Measurements from ENCODE around the gene WIPF2.

WIPF2 gene

GRCh38 chr17:40307740-40308239 lies 88.7 kb downstream of the WIPF2 start:
- Histone ChIP-seq H3K9me3 (replicated peaks in 1 of 2; ENCODE audit: control insufficient read depth in 2 of 2, insufficient read depth in 1 of 2, low read depth in 1 of 2, low read length in 2 of 2) (no peaks in the 10 kb centered on the region), H3K36me3 (replicated peaks in 1 of 2; ENCODE audit: control insufficient read depth in 2 of 2, insufficient read depth in 2 of 2, low read length in 2 of 2) (peaks cover 7 to 20% of the 10 kb centered on the region in 2 donors), H3K23ac (ENCODE audit: low read depth, low read length, poor library complexity) (no peak overlapping the region), H2BK5ac (ENCODE audit: low read length) (no peak overlapping the region), H2AK5ac (ENCODE audit: low read depth, low read length) (no peak overlapping the region), H2BK15ac (ENCODE audit: low read length) (no peak overlapping the region), H3K14ac (ENCODE audit: low read length) (no peak overlapping the region), H2AFZ (ENCODE audit: low read length) (no peak overlapping the region), H3K18ac (ENCODE audit: low read length) (no peak overlapping the region), H4K91ac (ENCODE audit: low read depth, low read length, poor library complexity) (no peak overlapping the region), H3K9ac (ENCODE audit: low read depth, low read length, poor library complexity) (no peak overlapping the region), H3K27ac (replicated peaks; ENCODE audit: low read length) (no peak overlapping the region), H2BK12ac (ENCODE audit: low read length) (no peak overlapping the region), H3K27me3 (ENCODE audit: control insufficient read depth in 3 of 3, insufficient read depth in 3 of 3, low read depth in 1 of 3, low read length in 3 of 3) (no peaks in the 10 kb centered on the region), H3K4me3 (ENCODE audit: low read length in 2 of 2) (no peak overlapping the region), H2BK120ac (ENCODE audit: low read depth, low read length) (no peak overlapping the region), H3K4me2 (ENCODE audit: insufficient read depth, low read length, poor library complexity, severe bottlenecking) (no peak overlapping the region), H3K79me1 (ENCODE audit: low read depth, low read length) (no peaks in the 10 kb centered on the region), H3K4ac (ENCODE audit: low read length) (no peak overlapping the region), H4K8ac (ENCODE audit: low read depth, low read length) (no peak overlapping the region), H3K4me1 (ENCODE audit: control insufficient read depth in 2 of 2, insufficient read depth in 1 of 2, low read depth in 1 of 2, low read length in 2 of 2) (peaks cover 20 to 27% of the 10 kb centered on the region in 2 donors)
- DNase-seq (ENCODE audit: low spot score) = no peak
- no CpG with 5 or more reads among the region's 3 CpGs for WGBS, 2 donors (ENCODE audit: extremely low coverage in 2 of 2, insufficient read length in 2 of 2, insufficient replicate concordance in 1 of 2)

DNA sequence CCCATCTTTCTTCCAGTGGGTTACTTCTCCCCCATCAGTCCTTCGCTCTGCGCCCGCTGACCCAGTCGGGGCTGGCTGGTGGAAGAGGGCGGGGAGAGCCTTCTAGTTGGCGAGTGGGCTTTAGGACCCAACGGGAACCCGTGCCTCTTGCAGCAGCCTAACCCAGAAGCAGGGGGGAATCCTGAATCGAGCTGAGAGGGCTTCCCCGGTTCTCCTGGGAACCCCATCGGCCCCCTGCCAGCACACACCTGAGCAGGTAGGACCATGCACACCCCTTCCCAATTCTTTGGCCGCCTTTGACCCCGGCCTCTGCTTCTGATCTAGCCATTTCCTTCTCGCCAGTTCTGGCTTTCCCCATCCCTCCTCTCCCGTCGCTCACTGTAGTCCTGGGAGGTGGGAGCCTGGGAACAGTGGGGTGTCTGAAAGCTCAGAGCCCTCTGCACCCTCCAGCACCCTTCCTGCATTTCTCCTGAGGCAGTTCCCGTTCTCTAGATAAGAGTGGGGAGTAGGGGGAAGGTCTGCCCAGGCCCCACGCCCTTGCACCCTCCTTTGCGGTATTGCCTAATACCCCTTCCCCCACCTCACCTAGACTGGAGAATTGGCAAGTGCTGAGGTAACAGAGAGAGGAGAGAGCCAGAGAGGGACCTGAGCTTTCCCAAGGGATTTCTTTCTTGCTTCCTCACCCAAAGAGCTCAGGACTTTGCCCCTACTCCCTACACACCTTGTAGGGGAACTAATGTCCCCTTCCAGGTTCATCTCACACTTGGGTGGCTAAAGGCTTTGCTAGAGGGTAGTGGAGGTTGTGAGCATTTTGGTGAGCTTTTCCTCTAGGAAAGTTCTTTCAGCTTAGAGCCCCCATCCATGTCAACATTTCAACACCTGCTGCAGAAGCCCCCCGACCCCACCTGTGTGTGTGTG lies 90.2 kb downstream of the WIPF2 start, which contains the start of gene RARA:
Gene RARA (plus strand): TSS at position 150 of the 918 bp plus-strand sequence. CDS start 22,039 bp downstream, outside the sequence.
- H3K27ac ChIP-seq (replicated peaks; ENCODE audit: low read length) = no peak within 1 kb of the TSS
- H3K18ac ChIP-seq (ENCODE audit: low read length) = peak within 1 kb of the TSS; percentile 69
- H4K91ac ChIP-seq (ENCODE audit: low read depth, low read length, poor library complexity) = no peak within 1 kb of the TSS
- peak within 1 kb of the TSS; percentile 89 for H2AFZ ChIP-seq (ENCODE audit: low read length)
- no peak within 1 kb of the TSS for H2AK5ac ChIP-seq (ENCODE audit: low read depth, low read length)
- H3K4me2 ChIP-seq (ENCODE audit: insufficient read depth, low read length, poor library complexity, severe bottlenecking) = peak within 1 kb of the TSS; percentile 72
- H4K8ac ChIP-seq (ENCODE audit: low read depth, low read length) = no peak within 1 kb of the TSS
- peaks cover 20 to 27% of the 10 kb centered on the region in 2 donors for H3K4me1 ChIP-seq (ENCODE audit: control insufficient read depth in 2 of 2, insufficient read depth in 1 of 2, low read depth in 1 of 2, low read length in 2 of 2)
- no peak within 1 kb of the TSS for H2BK15ac ChIP-seq (ENCODE audit: low read length)
- H3K4ac ChIP-seq (ENCODE audit: low read length) = no peak within 1 kb of the TSS
- no peak within 1 kb of the TSS for H2BK5ac ChIP-seq (ENCODE audit: low read length)
- H3K23ac ChIP-seq (ENCODE audit: low read depth, low read length, poor library complexity) = no peak within 1 kb of the TSS
- H3K9me3 ChIP-seq (replicated peaks in 1 of 2; ENCODE audit: control insufficient read depth in 2 of 2, insufficient read depth in 1 of 2, low read depth in 1 of 2, low read length in 2 of 2) = no peaks in the 10 kb centered on the region
- H3K4me3 ChIP-seq (ENCODE audit: low read length in 2 of 2) = peak within 1 kb of the TSS; percentile 42 to 82
- H2BK12ac ChIP-seq (ENCODE audit: low read length) = no peak within 1 kb of the TSS
- H3K79me1 ChIP-seq (ENCODE audit: low read depth, low read length) = no peaks in the 10 kb centered on the region
- peak within 1 kb of the TSS; percentile 84 for H3K9ac ChIP-seq (ENCODE audit: low read depth, low read length, poor library complexity)
- WGBS, 2 donors (ENCODE audit: extremely low coverage in 2 of 2, insufficient read length in 2 of 2, insufficient replicate concordance in 1 of 2) = no CpG with 5 or more reads among the region's 20 CpGs
- H3K14ac ChIP-seq (ENCODE audit: low read length) = no peak within 1 kb of the TSS
- peaks cover 0 to 5% of the 10 kb centered on the region in 2 donors for H3K36me3 ChIP-seq (replicated peaks in 1 of 2; ENCODE audit: control insufficient read depth in 2 of 2, insufficient read depth in 2 of 2, low read length in 2 of 2)
- no peaks in the 10 kb centered on the region for H3K27me3 ChIP-seq (ENCODE audit: control insufficient read depth in 3 of 3, insufficient read depth in 3 of 3, low read depth in 1 of 3, low read length in 3 of 3)
- no peak within 1 kb of the TSS for H2BK120ac ChIP-seq (ENCODE audit: low read depth, low read length)
- DNase-seq (ENCODE audit: low spot score) = no peak

- no peak for DNase-seq (ENCODE audit: low spot score)
- H2AFZ ChIP-seq (ENCODE audit: low read length) = no peak overlapping the region
- peaks cover 20 to 27% of the 10 kb centered on the region in 2 donors for H3K4me1 ChIP-seq (ENCODE audit: control insufficient read depth in 2 of 2, insufficient read depth in 1 of 2, low read depth in 1 of 2, low read length in 2 of 2)
- no peak overlapping the region for H3K4me2 ChIP-seq (ENCODE audit: insufficient read depth, low read length, poor library complexity, severe bottlenecking)
- H3K4me3 ChIP-seq (ENCODE audit: low read length in 2 of 2) = no peak overlapping the region
- no peak overlapping the region for H2BK120ac ChIP-seq (ENCODE audit: low read depth, low read length)
- peaks cover 0 to 3% of the 10 kb centered on the region in 2 donors for H3K36me3 ChIP-seq (replicated peaks in 1 of 2; ENCODE audit: control insufficient read depth in 2 of 2, insufficient read depth in 2 of 2, low read length in 2 of 2)
- no peaks in the 10 kb centered on the region for H3K9me3 ChIP-seq (replicated peaks in 1 of 2; ENCODE audit: control insufficient read depth in 2 of 2, insufficient read depth in 1 of 2, low read depth in 1 of 2, low read length in 2 of 2)
- no peak overlapping the region for H3K18ac ChIP-seq (ENCODE audit: low read length)
- H2BK15ac ChIP-seq (ENCODE audit: low read length) = no peak overlapping the region
- no peak overlapping the region for H2BK12ac ChIP-seq (ENCODE audit: low read length)
- no CpG with 5 or more reads among the region's 2 CpGs for WGBS, 2 donors (ENCODE audit: extremely low coverage in 2 of 2, insufficient read length in 2 of 2, insufficient replicate concordance in 1 of 2)
- H3K79me1 ChIP-seq (ENCODE audit: low read depth, low read length) = peaks cover 2% of the 10 kb centered on the region
- no peak overlapping the region for H3K14ac ChIP-seq (ENCODE audit: low read length)
- H4K91ac ChIP-seq (ENCODE audit: low read depth, low read length, poor library complexity) = no peak overlapping the region
- H3K9ac ChIP-seq (ENCODE audit: low read depth, low read length, poor library complexity) = no peak overlapping the region
- H2AK5ac ChIP-seq (ENCODE audit: low read depth, low read length) = no peak overlapping the region
- no peaks in the 10 kb centered on the region for H3K27me3 ChIP-seq (ENCODE audit: control insufficient read depth in 3 of 3, insufficient read depth in 3 of 3, low read depth in 1 of 3, low read length in 3 of 3)
- no peak overlapping the region for H4K8ac ChIP-seq (ENCODE audit: low read depth, low read length)
- H2BK5ac ChIP-seq (ENCODE audit: low read length) = no peak overlapping the region
- H3K27ac ChIP-seq (replicated peaks; ENCODE audit: low read length) = no peak overlapping the region
- H3K23ac ChIP-seq (ENCODE audit: low read depth, low read length, poor library complexity) = no peak overlapping the region
- no peak overlapping the region for H3K4ac ChIP-seq (ENCODE audit: low read length)
These were observed 90.9 kb downstream of the WIPF2 start for GRCh38 chr17:40309949-40310510.

- H3K4me2 ChIP-seq (ENCODE audit: insufficient read depth, low read length, poor library complexity, severe bottlenecking) = no peak overlapping the region
- H2BK12ac ChIP-seq (ENCODE audit: low read length) = no peak overlapping the region
- no peak overlapping the region for H3K4ac ChIP-seq (ENCODE audit: low read length)
- H2AFZ ChIP-seq (ENCODE audit: low read length) = no peak overlapping the region
- no peak overlapping the region for H3K14ac ChIP-seq (ENCODE audit: low read length)
- H3K4me3 ChIP-seq (ENCODE audit: low read length in 2 of 2) = no peak overlapping the region
- DNase-seq (ENCODE audit: low spot score) = no peak
- H4K91ac ChIP-seq (ENCODE audit: low read depth, low read length, poor library complexity) = no peak overlapping the region
- no peak overlapping the region for H2BK5ac ChIP-seq (ENCODE audit: low read length)
- no peak overlapping the region for H3K18ac ChIP-seq (ENCODE audit: low read length)
- H3K23ac ChIP-seq (ENCODE audit: low read depth, low read length, poor library complexity) = no peak overlapping the region
- no peaks in the 10 kb centered on the region for H3K9me3 ChIP-seq (replicated peaks in 1 of 2; ENCODE audit: control insufficient read depth in 2 of 2, insufficient read depth in 1 of 2, low read depth in 1 of 2, low read length in 2 of 2)
- peak overlapping the region; percentile 2 for H2AK5ac ChIP-seq (ENCODE audit: low read depth, low read length)
- no peak overlapping the region for H2BK120ac ChIP-seq (ENCODE audit: low read depth, low read length)
- H2BK15ac ChIP-seq (ENCODE audit: low read length) = no peak overlapping the region
- no peak overlapping the region for H3K9ac ChIP-seq (ENCODE audit: low read depth, low read length, poor library complexity)
- no peaks in the 10 kb centered on the region for H3K36me3 ChIP-seq (replicated peaks in 1 of 2; ENCODE audit: control insufficient read depth in 2 of 2, insufficient read depth in 2 of 2, low read length in 2 of 2)
- peaks cover 2% of the 10 kb centered on the region for H3K79me1 ChIP-seq (ENCODE audit: low read depth, low read length)
- no peak overlapping the region for H3K27ac ChIP-seq (replicated peaks; ENCODE audit: low read length)
- WGBS, 2 donors (ENCODE audit: extremely low coverage in 2 of 2, insufficient read length in 2 of 2, insufficient replicate concordance in 1 of 2) = no CpG with 5 or more reads among the region's 7 CpGs
- H3K4me1 ChIP-seq (ENCODE audit: control insufficient read depth in 2 of 2, insufficient read depth in 1 of 2, low read depth in 1 of 2, low read length in 2 of 2) = peaks cover 20 to 31% of the 10 kb centered on the region in 2 donors
- H4K8ac ChIP-seq (ENCODE audit: low read depth, low read length) = peak overlapping the region; percentile 52
- H3K27me3 ChIP-seq (ENCODE audit: control insufficient read depth in 3 of 3, insufficient read depth in 3 of 3, low read depth in 1 of 3, low read length in 3 of 3) = no peaks in the 10 kb centered on the region
These were observed 91.8 kb downstream of the WIPF2 start for GRCh38 chr17:40310882-40311391.
